ENCODE data around the gene BORA.

The BORA gene

GRCh38 chr13:72788831-72789230, 61.1 kb downstream of the BORA start:
- TF ChIP-seq CTCF (IDR thresholded peaks at IDR 0.05; ENCODE audit: borderline replicate concordance, insufficient read depth, low read depth, low read length) = no peak
- H3K4me3 ChIP-seq (ENCODE audit: low read depth, low read length) = no peak overlapping the region

GRCh38 chr13:72792640-72793039, 64.9 kb downstream of the BORA start:
- no peak for TF ChIP-seq CTCF (IDR thresholded peaks at IDR 0.05; ENCODE audit: borderline replicate concordance, insufficient read depth, low read depth, low read length)

GRCh38 chr13:72798817-72799216, 71.1 kb downstream of the BORA start:
- TF ChIP-seq CTCF (IDR thresholded peaks at IDR 0.05; ENCODE audit: borderline replicate concordance, insufficient read depth, low read depth, low read length) = no peak
- H3K4me3 ChIP-seq (ENCODE audit: low read depth, low read length) = no peak overlapping the region

More at GRCh38 chr13:72792640-72793039, 64.9 kb downstream of the BORA start:
- no peak overlapping the region for H3K4me3 ChIP-seq (ENCODE audit: low read depth, low read length)

GRCh38 chr13:72804301-72804700, 76.6 kb downstream of the BORA start:
- no peak for TF ChIP-seq CTCF (IDR thresholded peaks at IDR 0.05; ENCODE audit: borderline replicate concordance, insufficient read depth, low read depth, low read length)
- H3K4me3 ChIP-seq (ENCODE audit: low read depth, low read length) = no peak overlapping the region
